AG04449 (cell line): ENCODE data around the gene ANKH.

Source experiments
- CTCF ChIA-PET: fragments of 350-600 bp; formaldehyde crosslinking; extraction: SDS; loops from one replicate; lab custom pipeline; 2021; ENCODE audit warnings: antibody characterized with exemption; lab: Yijun Ruan, JAX
- POLR2A ChIA-PET: fragments of 400-600, 350-600 bp; formaldehyde crosslinking; extraction: SDS; loops from one replicate; lab custom pipeline; 2020; ENCODE audit warnings: antibody characterized with exemption, inconsistent platforms; lab: Yijun Ruan, JAX
- DNase-seq: peaks from one replicate; pipeline ENCODE4 v3.0.0-alpha.2; 2010; ENCODE audit warnings: low read depth, low spot score
- H3K4me3 ChIP-seq: 2 replicates; pipeline ENCODE4 v1.5.1; 2011; ENCODE audit warnings: low read depth, mild to moderate bottlenecking, control low read depth, low read length
- TF ChIP-seq, protein P1 (sequence below): IDR thresholded peaks from one replicate; pipeline ENCODE4 v1.5.1; 2011; ENCODE audit warnings: mild to moderate bottlenecking, moderate library complexity, low read length, control low read depth, inconsistent platforms; ENCODE audit not compliant: insufficient read depth; ENCODE audit errors: missing control alignments

Gene ANKH

DNA sequence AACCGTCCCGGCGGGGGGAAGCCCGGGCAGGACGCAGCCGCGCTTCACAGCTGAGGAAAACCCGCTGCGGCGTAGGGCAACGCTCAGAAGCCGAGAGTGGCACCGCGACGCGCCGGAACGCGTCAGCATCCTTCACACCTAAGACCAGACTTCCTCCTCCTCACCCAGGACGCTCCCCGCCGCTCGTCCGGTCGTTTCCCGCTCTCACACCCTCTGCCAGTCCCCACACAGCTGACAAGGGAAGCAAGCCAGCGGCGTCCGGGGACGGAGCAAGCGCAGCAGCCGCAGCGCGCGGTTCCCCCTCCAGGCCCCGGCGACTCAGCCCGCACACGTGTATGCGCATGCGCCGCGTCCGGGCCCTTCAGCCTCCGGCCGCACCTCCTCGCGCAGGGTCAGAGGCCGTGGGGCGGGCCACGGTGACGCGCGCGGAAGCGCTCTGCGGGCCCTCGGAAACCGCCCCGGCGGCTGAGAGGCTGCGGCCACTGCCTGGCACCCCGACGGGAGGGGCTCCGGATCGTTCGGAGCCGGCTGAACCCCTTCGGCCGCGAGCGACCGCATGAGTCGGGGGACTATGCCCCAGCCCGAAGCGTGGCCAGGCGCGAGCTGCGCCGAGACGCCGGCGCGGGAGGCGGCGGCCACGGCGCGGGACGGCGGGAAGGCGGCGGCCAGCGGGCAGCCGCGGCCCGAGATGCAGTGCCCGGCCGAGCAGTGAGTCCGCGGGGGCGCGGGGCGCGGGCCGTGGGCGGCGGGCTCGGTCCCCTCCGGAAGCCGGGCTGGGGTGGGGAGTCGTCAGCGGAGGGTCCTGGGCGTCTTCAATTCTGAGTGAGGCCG, 207.1 kb downstream of the ANKH start, which contains the start of gene OTULIN:
TSS of gene OTULIN (plus strand) at position 449 of the 831 bp plus-strand sequence. CDS start at position 557, 108 bp downstream.
- POLR2A ChIA-PET = interaction anchor here (0.6 kb wide), 1 partner anchor 1770 kb away, joined by 3 read pairs; no protein-coding TSS in a partner anchor

DNA sequence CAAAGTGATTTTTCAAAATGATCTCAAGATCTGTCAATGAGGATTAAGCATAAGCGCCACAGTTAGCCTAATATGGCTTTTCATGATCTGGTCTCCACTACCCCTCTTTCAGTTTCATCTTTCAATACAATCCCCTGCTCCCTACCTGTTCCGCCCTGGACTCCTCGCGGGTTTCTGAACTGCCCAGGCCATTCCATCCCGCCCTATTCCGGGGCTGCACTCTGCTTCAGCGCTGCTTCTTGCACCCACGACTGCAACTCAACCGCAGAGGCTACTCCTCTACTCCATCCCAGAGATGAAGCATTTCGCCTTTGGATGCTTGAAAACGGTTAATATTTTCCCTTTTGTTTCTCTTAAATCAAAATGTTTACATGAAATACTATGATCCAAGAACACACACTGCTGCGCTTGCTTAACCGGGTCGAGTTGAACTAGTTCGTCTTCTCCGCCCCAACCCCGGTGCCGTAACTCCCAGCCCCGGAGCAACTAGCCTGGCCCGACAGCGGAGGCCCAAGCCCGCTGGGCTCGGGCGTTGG, 207.8 kb downstream of the ANKH start:
- DNase-seq = no peak

More for the DNA sequence above, 207.1 kb downstream of the ANKH start, which contains the start of gene OTULIN:
- CTCF ChIA-PET = interaction anchor here (1.1 to 8.2 kb wide), 2 partner anchors 17 to 19 kb away, joined by 4 to 63 read pairs; no protein-coding TSS in a partner anchor
- H3K4me3 ChIP-seq = peak within 1 kb of the TSS; percentile 88
- TF ChIP-seq, protein P1, sequence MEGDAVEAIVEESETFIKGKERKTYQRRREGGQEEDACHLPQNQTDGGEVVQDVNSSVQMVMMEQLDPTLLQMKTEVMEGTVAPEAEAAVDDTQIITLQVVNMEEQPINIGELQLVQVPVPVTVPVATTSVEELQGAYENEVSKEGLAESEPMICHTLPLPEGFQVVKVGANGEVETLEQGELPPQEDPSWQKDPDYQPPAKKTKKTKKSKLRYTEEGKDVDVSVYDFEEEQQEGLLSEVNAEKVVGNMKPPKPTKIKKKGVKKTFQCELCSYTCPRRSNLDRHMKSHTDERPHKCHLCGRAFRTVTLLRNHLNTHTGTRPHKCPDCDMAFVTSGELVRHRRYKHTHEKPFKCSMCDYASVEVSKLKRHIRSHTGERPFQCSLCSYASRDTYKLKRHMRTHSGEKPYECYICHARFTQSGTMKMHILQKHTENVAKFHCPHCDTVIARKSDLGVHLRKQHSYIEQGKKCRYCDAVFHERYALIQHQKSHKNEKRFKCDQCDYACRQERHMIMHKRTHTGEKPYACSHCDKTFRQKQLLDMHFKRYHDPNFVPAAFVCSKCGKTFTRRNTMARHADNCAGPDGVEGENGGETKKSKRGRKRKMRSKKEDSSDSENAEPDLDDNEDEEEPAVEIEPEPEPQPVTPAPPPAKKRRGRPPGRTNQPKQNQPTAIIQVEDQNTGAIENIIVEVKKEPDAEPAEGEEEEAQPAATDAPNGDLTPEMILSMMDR = no peak
- DNase-seq = no peak

DNA sequence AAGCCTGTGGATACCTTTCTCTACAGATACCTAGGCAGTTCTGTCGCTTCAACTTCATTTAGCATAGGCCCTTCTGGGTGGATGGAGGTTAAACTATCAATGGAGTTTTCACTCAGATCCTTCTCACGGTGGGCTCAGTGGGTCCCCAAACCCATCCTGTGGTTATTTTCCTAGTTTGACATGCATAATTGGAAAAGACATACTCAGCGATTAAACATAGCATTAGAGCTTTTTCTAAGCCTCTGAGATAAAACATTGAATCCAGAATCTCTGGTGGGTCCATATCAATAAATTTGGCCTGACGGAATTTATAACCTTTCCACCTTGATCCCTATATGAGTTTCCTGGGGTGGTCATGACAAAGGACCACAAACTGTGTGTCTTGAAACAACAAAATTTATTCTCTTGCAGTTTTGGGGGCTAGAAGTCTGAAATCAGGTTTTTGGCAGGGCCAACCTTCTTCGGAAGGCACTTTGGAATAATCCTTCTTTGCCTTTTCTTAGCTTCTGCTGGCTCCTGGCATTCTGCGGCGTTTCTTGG, 208.8 kb downstream of the ANKH start:
- CTCF ChIA-PET = interaction anchor here (1.5 to 8.2 kb wide), 2 partner anchors 9 to 15 kb away, joined by 4 to 63 read pairs; no protein-coding TSS in a partner anchor
- POLR2A ChIA-PET = no interaction called here
- no peak for DNase-seq
- H3K4me3 ChIP-seq = no peak overlapping the region
- TF ChIP-seq, protein P1 = no peak

More for the DNA sequence above, 207.8 kb downstream of the ANKH start:
- TF ChIP-seq, protein P1 = no peak
- H3K4me3 ChIP-seq = peak overlapping the region; percentile 88
- ChIA-PET CTCF (interaction anchor here (1.1 to 8.2 kb wide), 2 partner anchors 16 to 20 kb away, joined by 4 to 63 read pairs; no protein-coding TSS in a partner anchor), POLR2A (no interaction called here)

DNA sequence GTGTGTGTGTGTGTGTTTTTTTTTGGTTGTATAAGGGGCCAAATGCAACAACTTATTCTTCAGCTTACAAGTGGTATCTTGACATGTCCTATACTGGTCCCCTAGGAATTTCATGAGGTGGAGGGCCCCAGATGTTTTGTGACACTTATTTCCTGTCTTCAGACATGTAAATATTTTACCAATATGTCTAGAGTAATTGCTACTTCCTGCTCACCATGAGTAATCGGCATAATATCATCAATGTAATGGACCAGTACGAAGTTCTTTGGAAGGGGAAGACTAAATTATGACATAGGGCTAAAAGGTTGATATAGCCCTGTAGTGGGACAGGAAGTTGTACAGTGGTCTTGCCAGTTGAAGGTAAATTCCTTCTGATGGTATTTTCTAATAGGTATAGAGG, 210.7 kb downstream of the ANKH start:
- ChIA-PET CTCF (interaction anchor here (1.0 to 8.2 kb wide), 2 partner anchors 13 to 342 kb away, joined by 3 to 63 read pairs; no protein-coding TSS in a partner anchor), POLR2A (no interaction called here)
- TF ChIP-seq, protein P1 = no peak
- no peak overlapping the region for H3K4me3 ChIP-seq
- no peak for DNase-seq

DNA sequence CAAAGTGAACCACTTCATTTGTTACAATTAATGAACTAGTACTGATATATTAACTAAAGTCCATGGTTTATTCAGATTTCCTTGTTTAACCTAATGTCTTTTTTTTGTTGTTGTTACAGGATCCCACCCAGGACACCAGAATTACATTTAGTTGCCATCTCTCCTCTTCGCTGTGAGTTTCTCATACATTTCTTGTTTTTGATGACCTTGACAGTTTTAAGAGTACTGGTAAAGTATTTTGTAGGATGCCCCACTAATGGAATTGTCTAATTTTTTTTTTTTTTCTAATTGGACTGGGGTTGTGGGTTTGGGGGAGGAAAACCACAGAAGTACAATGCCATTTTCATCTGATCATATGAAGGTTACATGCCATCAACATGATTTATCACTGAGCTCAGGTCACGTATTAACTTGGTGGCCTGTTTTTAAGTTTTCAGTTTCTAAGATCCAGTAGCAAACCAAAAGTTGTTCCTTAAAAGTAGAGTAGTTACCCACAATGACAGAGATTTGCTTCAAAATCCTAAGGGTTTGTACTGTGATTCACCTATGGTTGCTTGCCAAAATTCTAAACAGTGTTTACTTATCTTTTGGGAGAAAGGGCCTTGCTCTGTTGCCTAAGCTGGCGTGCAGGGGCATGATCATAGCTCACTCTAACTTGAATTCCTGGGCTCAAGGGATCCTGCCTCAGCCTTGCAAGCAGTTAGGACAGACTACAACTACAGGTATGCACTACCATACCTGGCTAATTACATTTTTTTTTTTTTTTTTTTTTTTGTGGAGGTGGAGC, 211.6 kb downstream of the ANKH start:
- no peak for DNase-seq
- TF ChIP-seq, protein P1 = no peak
- CTCF ChIA-PET = interaction anchor here (8.2 kb wide), 1 partner anchor 12 kb away, joined by 63 read pairs; no protein-coding TSS in a partner anchor
- H3K4me3 ChIP-seq = no peak overlapping the region
- POLR2A ChIA-PET = no interaction called here
